EH (cell line): ENCODE data around the gene MAPKAPK2.
A peak's percentile ranks its signal among the peaks of the same experiment; 100 is the strongest.

Experiments
- DNase-seq: peaks from one replicate; pipeline ENCODE4 v3.0.0-alpha.2; 2015; ENCODE audit warnings: low read depth

MAPKAPK2 gene

GRCh38 chr1:206722751-206723461 is 38.2 kb downstream of the MAPKAPK2 start:
- DNase-seq, result no peak

GRCh38 chr1:206723462-206723804 is 38.7 kb downstream of the MAPKAPK2 start:
- DNase-seq, result no peak

- peak; percentile 75 for DNase-seq
Measured at GRCh38 chr1:206723805-206724472, 39.2 kb downstream of the MAPKAPK2 start.

- DNase-seq, result peak; percentile 56
Measured at GRCh38 chr1:206725109-206725963, 40.6 kb downstream of the MAPKAPK2 start.

GRCh38 chr1:206727981-206728696 is 43.4 kb downstream of the MAPKAPK2 start:
- no peak for DNase-seq

- DNase-seq, result no peak
Measured at GRCh38 chr1:206728697-206728987, 43.9 kb downstream of the MAPKAPK2 start.

GRCh38 chr1:206729050-206729449 is 44.3 kb downstream of the MAPKAPK2 start:
- no peak for DNase-seq

DNA sequence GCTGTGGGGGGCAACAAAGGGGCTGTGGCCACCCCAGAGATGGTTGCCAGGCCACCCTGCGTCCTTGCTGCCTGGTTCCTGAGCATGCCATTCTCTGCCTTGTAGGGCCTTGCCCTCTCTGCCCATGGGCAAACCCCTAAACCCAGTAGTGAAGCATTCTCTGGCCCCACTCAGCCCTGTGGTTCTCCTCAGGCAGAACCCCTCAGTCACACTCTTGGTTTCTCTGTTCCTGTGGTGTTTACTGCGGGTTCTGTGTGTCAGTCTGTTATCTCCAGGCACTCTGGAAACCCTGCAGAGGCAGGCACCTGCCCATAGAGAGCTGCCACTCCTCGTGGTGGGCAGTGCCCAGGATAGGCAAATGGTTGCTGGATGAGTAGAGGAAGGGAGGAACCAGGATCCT is 44.8 kb downstream of the MAPKAPK2 start:
- DNase-seq, result no peak

GRCh38 chr1:206732508-206732907 is 47.8 kb downstream of the MAPKAPK2 start:
- DNase-seq, result no peak

- DNase-seq, result no peak
Measured at GRCh38 chr1:206732992-206733391, 48.3 kb downstream of the MAPKAPK2 start.

- DNase-seq, result peak; percentile 56
Measured at GRCh38 chr1:206734499-206735142, 49.9 kb downstream of the MAPKAPK2 start.

DNA sequence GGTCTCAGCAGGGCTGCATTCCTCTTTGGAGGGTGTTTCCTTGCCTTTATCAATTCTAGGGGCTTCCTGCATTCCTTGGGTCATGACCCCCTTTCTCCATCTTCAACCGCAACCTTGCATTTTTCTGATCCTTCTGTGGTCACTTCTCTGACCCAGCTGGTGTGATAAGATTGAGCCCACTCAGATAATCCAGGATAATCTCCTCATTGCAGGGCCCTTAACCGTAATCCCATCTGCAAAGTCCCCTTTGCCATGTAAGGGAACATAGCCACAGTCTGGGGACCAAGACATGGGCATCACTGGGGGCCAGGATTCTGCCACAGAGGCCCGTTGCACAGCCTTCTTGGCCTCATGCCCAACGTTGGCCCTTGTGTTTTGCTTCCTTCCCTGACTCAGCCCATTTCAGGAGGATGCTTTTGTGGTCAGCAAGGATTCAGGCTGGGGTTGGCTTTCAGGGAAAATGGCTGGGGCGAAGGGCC is 50.9 kb downstream of the MAPKAPK2 start:
- DNase-seq, result peak; percentile 58

DNA sequence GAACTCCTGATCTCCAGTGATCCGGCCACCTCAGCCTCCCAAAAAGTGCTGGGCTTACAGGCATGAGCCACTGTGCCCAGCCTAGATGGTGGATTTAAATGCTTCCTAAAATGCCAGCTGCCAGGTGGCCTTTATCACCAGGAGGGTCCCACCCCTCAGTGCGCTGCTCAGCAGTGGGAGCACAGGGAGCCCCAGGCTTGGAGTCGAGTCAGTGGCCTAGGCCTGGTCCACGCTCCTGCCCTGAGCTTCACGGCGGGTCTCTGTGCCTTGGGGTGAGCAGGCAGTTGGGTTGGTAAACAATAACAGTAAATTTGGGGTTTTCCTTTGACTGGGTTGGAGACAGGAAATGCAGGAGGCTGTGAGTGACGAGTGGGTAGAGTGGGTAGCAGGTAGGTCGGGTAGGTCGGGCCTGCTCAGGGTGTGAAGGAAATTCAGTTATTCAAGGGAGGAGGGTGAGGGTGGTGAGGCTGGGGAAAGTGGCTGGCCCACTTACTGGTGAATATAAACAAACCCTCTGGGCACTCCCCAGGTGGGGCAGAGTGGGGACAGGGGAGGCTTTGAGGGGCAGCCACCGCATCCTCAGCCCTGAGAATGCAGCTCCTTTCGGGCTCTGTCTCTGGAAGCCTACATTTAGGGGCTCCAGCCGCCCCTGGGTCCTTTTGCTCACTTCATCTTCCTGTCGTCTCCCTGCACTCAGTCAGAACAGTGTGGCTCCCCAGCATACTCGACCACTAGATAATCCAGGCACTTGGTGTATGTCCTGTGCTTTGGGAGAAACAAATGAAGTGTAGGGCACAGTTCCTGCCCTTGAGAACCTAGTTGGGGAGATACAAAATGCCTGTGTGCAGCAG is 52.4 kb downstream of the MAPKAPK2 start:
- no peak for DNase-seq

DNA sequence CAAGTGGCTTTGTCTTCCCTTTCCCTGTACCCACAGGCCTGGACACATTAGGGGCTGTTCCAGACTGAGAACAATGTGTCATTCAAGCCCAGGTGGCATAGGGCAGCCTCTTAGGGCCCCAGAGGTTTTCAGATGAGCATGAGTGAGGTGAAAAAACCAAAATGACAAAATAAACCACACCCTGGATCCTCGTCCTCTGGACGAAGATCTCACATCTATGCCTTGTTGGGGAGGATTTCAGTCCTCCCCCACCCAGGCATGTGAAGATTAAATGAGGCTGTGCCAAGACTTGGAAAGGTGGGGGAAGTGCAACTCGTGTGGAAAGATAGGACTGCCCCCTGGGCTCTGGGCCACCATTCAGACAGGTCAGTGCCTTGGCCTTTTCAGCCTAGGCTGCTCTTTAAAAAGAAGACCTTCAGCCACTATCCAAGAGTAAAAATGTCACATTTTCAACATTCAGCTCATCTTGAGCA is 53.1 kb downstream of the MAPKAPK2 start:
- DNase-seq, result no peak

DNA sequence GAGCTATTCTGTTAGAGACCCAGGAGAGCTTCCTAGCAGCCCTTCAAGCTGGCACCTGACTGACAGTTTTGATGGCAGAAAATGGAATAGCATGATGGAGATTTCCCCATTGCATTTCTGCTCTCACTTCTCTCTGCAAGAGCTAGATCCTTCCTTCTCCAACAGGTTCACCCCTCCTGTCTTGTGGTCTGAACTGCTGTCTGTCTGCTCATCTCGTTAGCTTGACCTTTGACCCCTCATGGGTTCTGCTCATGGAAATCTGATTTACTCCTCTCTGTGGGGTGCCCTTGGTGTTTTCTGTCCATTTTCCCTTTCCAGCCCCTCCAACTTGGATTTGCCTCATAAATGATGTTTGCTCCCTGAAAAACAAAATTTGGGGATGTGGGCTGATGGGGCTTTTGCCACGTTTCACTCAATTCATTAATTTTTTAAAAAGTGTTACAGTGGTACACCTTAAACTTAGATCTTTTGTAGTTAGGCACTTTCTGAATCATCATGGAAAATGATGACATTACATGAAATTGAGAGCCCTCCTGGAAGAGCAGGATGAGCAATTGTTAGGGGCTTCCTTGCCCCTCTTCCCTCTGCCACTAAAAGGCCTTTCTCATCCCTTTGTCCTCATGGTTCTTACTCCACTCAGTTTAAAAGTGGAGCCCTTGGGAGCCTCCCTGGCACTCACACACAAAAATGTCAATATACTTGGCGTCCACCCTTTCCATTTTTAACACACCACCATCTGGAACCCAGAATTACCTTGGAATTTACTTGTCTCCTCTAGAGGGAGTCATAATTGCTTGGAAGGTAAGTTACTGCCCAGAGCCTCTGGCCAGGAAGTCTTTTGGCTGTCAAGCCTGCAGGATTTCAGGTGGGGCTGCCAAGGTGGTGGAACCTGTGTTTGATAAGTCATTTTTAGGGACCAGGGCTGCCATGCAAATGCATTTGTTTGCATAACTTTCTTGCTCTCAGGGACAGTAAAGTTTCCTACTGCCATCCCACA is 54.0 kb downstream of the MAPKAPK2 start:
- DNase-seq, result peak; percentile 41

DNA sequence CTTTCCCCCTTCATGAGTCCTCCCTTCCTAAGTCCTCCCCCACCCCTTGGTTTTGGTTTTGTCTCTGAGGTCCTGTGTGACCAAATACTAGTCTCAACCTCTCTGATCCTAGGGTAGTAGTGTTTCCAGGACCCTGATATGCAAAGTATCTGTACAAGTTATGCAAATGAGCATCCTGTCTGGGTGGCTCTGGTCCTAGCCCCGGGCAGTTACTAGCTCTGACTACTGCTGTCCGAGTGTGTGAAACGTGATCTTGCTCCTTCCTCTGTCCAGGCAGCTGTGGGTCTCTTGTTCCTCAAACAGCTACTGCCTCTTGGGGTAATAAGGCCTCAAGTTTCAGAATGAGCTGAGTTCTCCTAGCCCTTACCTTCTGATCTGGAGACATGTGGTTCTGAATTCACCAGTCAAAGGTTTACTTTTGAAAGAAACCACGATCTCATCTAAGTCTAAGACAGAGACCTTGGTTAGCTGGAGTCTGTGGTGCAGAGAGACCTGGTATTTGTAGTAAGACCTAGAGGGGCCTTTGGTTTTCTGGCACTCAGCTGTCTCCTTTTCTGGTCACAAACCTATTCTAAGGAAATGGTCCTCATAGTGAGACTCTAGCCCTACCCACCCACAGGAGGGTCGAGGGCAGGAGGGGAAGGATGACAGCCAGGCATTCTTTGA is 54.8 kb downstream of the MAPKAPK2 start:
- peak; percentile 77 for DNase-seq

GRCh38 chr1:206741142-206741701 is 56.5 kb downstream of the MAPKAPK2 start:
- DNase-seq, result no peak

DNA sequence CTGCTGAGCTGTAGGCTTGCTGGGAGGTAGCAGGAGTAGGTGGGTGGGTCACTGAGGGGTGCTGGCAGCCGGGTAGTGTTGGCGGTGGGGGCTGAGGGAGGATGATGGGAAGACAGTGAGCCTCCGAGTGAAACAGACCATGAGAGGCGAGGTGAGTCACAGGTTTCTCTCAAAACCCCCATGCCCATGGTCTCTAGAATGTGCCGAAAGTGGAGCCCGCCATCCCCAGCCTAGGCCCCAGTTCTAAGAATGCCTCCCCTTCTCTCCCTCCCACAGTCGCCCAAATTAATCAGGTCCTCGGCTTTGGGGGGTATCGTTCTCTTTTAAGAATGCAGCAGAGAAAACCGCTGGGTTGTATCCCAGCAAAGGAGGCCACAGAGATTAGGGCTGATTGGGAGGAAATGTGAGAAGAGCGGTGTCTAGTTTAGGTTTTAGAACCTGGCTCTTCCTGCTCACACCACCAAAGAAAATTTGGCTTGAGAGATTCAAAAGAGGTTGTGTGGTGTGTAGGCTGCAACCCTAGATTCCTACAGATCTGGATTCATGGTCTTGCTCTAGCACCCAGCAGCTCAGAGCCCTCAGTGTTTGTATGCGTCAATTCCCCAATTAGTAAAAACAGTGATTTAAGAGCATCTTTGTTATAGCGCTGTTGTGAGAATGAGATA is 58.1 kb downstream of the MAPKAPK2 start:
- no peak for DNase-seq
